ENCODE data around the gene RNF187.
"Not testable (repeated sequence)": the region's sequence is repeated elsewhere in the genome, so short reads cannot be mapped to it uniquely, and the experiment has no call there.

Gene RNF187

GRCh38 chr1:228460821-228461220 lies 26.4 kb upstream of the RNF187 start:
- DNase-seq: no peak

- DNase-seq: no peak
Measured at GRCh38 chr1:228462560-228462959, 24.6 kb upstream of the RNF187 start.

- DNase-seq: no peak
Measured at GRCh38 chr1:228463009-228463558, 24.1 kb upstream of the RNF187 start.

GRCh38 chr1:228463559-228464455 lies 23.4 kb upstream of the RNF187 start:
- no peak for DNase-seq

- DNase-seq: peak; percentile 79
Measured at GRCh38 chr1:228464487-228464983, 22.6 kb upstream of the RNF187 start.

- no peak for DNase-seq
Measured at GRCh38 chr1:228465141-228465540, 22.0 kb upstream of the RNF187 start.

- no peak for DNase-seq
Measured at GRCh38 chr1:228465571-228466146, 21.5 kb upstream of the RNF187 start.

- DNase-seq: not testable (repeated sequence)
Measured at GRCh38 chr1:228468188-228468587, 19.0 kb upstream of the RNF187 start.

- DNase-seq: no peak
Measured at GRCh38 chr1:228469413-228470162, 17.6 kb upstream of the RNF187 start.

- DNase-seq: no peak
Measured at GRCh38 chr1:228471154-228471761, 15.9 kb upstream of the RNF187 start.

GRCh38 chr1:228471762-228472398 lies 15.3 kb upstream of the RNF187 start:
- no peak for DNase-seq

GRCh38 chr1:228472655-228473054 lies 14.5 kb upstream of the RNF187 start:
- DNase-seq: no peak

GRCh38 chr1:228474507-228474906 lies 12.7 kb upstream of the RNF187 start:
- no peak for DNase-seq

- no peak for DNase-seq
Measured at GRCh38 chr1:228475812-228476211, 11.4 kb upstream of the RNF187 start.

- DNase-seq: no peak
Measured at GRCh38 chr1:228477263-228477662, 9.9 kb upstream of the RNF187 start.

- no peak for DNase-seq
Measured at GRCh38 chr1:228478326-228478725, 8.9 kb upstream of the RNF187 start.

- no peak for DNase-seq
Measured at GRCh38 chr1:228478912-228479711, 8.1 kb upstream of the RNF187 start.

GRCh38 chr1:228483789-228484188 lies 3.4 kb upstream of the RNF187 start:
- DNase-seq: no peak

GRCh38 chr1:228486596-228487335 lies 416 bp upstream of the RNF187 start:
- no peak for DNase-seq

- no peak for DNase-seq
Measured at GRCh38 chr1:228488125-228488817, 1.1 kb downstream of the RNF187 start.
